Measurements from ENCODE around the gene HTT-AS. TPM values are rescaled to one million over a fixed set of nuclear protein-coding genes. Genes with fewer than 3 reads are reported as not detected.
"Not testable (repeated sequence)": the region's sequence is repeated elsewhere in the genome, so short reads cannot be mapped to it uniquely, and the experiment has no call there.

The HTT-AS gene
- total RNA-seq, 1 donor from 2014 or later: not detected

- Mint-ChIP-seq H3K36me3 (peaks cover 18% of the 10 kb centered on the region), H3K9me3 (no peaks in the 10 kb centered on the region), H3K4me1 (ENCODE audit: unreplicated experiment) (no peaks in the 10 kb centered on the region), H3K27me3 (no peaks in the 10 kb centered on the region), H3K27ac (no peak overlapping the region), H3K4me3 (no peak overlapping the region)
- DNase-seq (ENCODE audit: extremely low spot score, unreplicated experiment): no peak
- no peak for TF ChIP-seq CTCF (conservative IDR thresholded peaks at IDR 0.05)
Measured at GRCh38 chr4:3107271-3107670, 32.9 kb upstream of the HTT-AS start.

- TF ChIP-seq CTCF (conservative IDR thresholded peaks at IDR 0.05): peak; percentile 98
- Mint-ChIP-seq H3K27ac (peak overlapping the region; percentile 68), H3K27me3 (no peaks in the 10 kb centered on the region), H3K4me1 (ENCODE audit: unreplicated experiment) (no peaks in the 10 kb centered on the region), H3K36me3 (peaks cover 15% of the 10 kb centered on the region), H3K9me3 (no peaks in the 10 kb centered on the region), H3K4me3 (no peak overlapping the region)
- peak; percentile 86 for DNase-seq (ENCODE audit: extremely low spot score, unreplicated experiment)
Measured at GRCh38 chr4:3106339-3107186, 32.2 kb upstream of the HTT-AS start.

- Mint-ChIP-seq H3K27me3 (no peaks in the 10 kb centered on the region), H3K4me3 (no peak overlapping the region), H3K9me3 (no peaks in the 10 kb centered on the region), H3K27ac (no peak overlapping the region), H3K4me1 (ENCODE audit: unreplicated experiment) (no peaks in the 10 kb centered on the region), H3K36me3 (peaks cover 22% of the 10 kb centered on the region)
- no peak for DNase-seq (ENCODE audit: extremely low spot score, unreplicated experiment)
- no peak for TF ChIP-seq CTCF (conservative IDR thresholded peaks at IDR 0.05)
Measured at GRCh38 chr4:3098346-3098745, 24.0 kb upstream of the HTT-AS start.

- H3K4me3 Mint-ChIP-seq: no peak overlapping the region
- H3K4me1 Mint-ChIP-seq (ENCODE audit: unreplicated experiment): no peaks in the 10 kb centered on the region
- no peak for DNase-seq (ENCODE audit: extremely low spot score, unreplicated experiment)
- peaks cover 26% of the 10 kb centered on the region for H3K36me3 Mint-ChIP-seq
- no peak overlapping the region for H3K27ac Mint-ChIP-seq
- no peaks in the 10 kb centered on the region for H3K27me3 Mint-ChIP-seq
- TF ChIP-seq CTCF (conservative IDR thresholded peaks at IDR 0.05): no peak
- H3K9me3 Mint-ChIP-seq: no peaks in the 10 kb centered on the region
Measured at GRCh38 chr4:3096202-3096601, 21.9 kb upstream of the HTT-AS start.

GRCh38 chr4:3094701-3095100 is 20.4 kb upstream of the HTT-AS start:
- H3K4me3 Mint-ChIP-seq; H3K4me1 Mint-ChIP-seq (ENCODE audit: unreplicated experiment); DNase-seq (ENCODE audit: extremely low spot score, unreplicated experiment); H3K9me3 Mint-ChIP-seq; H3K27me3 Mint-ChIP-seq; H3K27ac Mint-ChIP-seq: not testable (repeated sequence)
- H3K36me3 Mint-ChIP-seq: peaks cover 30% of the 10 kb centered on the region

- Mint-ChIP-seq H3K4me1 (ENCODE audit: unreplicated experiment) (no peaks in the 10 kb centered on the region), H3K27me3 (no peaks in the 10 kb centered on the region), H3K9me3 (no peaks in the 10 kb centered on the region), H3K36me3 (peaks cover 45% of the 10 kb centered on the region), H3K27ac (no peak overlapping the region), H3K4me3 (no peak overlapping the region)
- no peak for DNase-seq (ENCODE audit: extremely low spot score, unreplicated experiment)
- TF ChIP-seq CTCF (conservative IDR thresholded peaks at IDR 0.05): no peak
Measured at GRCh38 chr4:3091464-3091863, 17.1 kb upstream of the HTT-AS start.

All from type B pancreatic cell (in vitro differentiated cells).